ENCODE results near the gene EPG5.
"Not testable (repeated sequence)": the region's sequence is repeated elsewhere in the genome, so short reads cannot be mapped to it uniquely, and the experiment has no call there.

Gene EPG5

GRCh38 chr18:45836242-45837205 is 130.6 kb downstream of the EPG5 start:
- DNase-seq = no peak

- no peak for DNase-seq
Observed at GRCh38 chr18:45835057-45835636, 132.0 kb downstream of the EPG5 start.

- no peak for DNase-seq
Observed at GRCh38 chr18:45834306-45834705, 132.8 kb downstream of the EPG5 start.

GRCh38 chr18:45833846-45834245 is 133.3 kb downstream of the EPG5 start:
- no peak for DNase-seq

- no peak for DNase-seq
Observed at GRCh38 chr18:45830917-45831316, 136.2 kb downstream of the EPG5 start.

- DNase-seq = no peak
Observed at GRCh38 chr18:45829855-45830254, 137.3 kb downstream of the EPG5 start.

- DNase-seq = no peak
Observed at GRCh38 chr18:45828917-45829811, 138.0 kb downstream of the EPG5 start.

- not testable (repeated sequence) for DNase-seq
Observed at GRCh38 chr18:45826716-45827115, 140.4 kb downstream of the EPG5 start.

GRCh38 chr18:45826084-45826483 is 141.0 kb downstream of the EPG5 start:
- no peak for DNase-seq

- DNase-seq = no peak
Observed at GRCh38 chr18:45825258-45826044, 141.7 kb downstream of the EPG5 start, which contains the start of gene SIGLEC15. Gene SIGLEC15 (plus strand): TSS chr18:45825675. CDS start chr18:45825729, 54 bp downstream.

- no peak for DNase-seq
Observed at GRCh38 chr18:45821711-45822110, 145.4 kb downstream of the EPG5 start.

GRCh38 chr18:45821026-45821425 is 146.1 kb downstream of the EPG5 start:
- no peak for DNase-seq

GRCh38 chr18:45820106-45820745 is 146.9 kb downstream of the EPG5 start:
- no peak for DNase-seq

GRCh38 chr18:45818765-45819164 is 148.4 kb downstream of the EPG5 start:
- DNase-seq = not testable (repeated sequence)

GRCh38 chr18:45817543-45817942 is 149.6 kb downstream of the EPG5 start:
- no peak for DNase-seq

- not testable (repeated sequence) for DNase-seq
Observed at GRCh38 chr18:45814733-45815132, 152.4 kb downstream of the EPG5 start.

- not testable (repeated sequence) for DNase-seq
Observed at GRCh38 chr18:45807144-45807543, 160.0 kb downstream of the EPG5 start.

GRCh38 chr18:45806226-45806625 is 160.9 kb downstream of the EPG5 start:
- DNase-seq = peak; percentile 81

- no peak for DNase-seq
Observed at GRCh38 chr18:45805551-45805950, 161.6 kb downstream of the EPG5 start.

GRCh38 chr18:45802814-45803492 is 164.2 kb downstream of the EPG5 start:
- DNase-seq = peak; percentile 98

- no peak for DNase-seq
Observed at GRCh38 chr18:45801416-45802004, 165.6 kb downstream of the EPG5 start.

Measured in fibroblast of upper back skin (primary cell).